Choroid plexus epithelial cell (primary cell): ENCODE data around the gene SSTR4.

Source experiments
- DNase-seq: peaks from one replicate; pipeline ENCODE4 v3.0.0-alpha.2; 2010; ENCODE audit warnings: low read depth
- H3K4me3 ChIP-seq: 2 replicates; pipeline ENCODE4 v1.5.1; 2011; ENCODE audit warnings: low read depth, mild to moderate bottlenecking, control low read depth, low read length, moderate library complexity
- TF ChIP-seq, protein P1 (sequence below): conservative IDR thresholded peaks from 2 replicates; pipeline ENCODE4 v1.5.1; 2011; ENCODE audit warnings: low read depth, mild to moderate bottlenecking, control low read depth, inconsistent platforms, low read length, moderate library complexity

Gene SSTR4

DNA sequence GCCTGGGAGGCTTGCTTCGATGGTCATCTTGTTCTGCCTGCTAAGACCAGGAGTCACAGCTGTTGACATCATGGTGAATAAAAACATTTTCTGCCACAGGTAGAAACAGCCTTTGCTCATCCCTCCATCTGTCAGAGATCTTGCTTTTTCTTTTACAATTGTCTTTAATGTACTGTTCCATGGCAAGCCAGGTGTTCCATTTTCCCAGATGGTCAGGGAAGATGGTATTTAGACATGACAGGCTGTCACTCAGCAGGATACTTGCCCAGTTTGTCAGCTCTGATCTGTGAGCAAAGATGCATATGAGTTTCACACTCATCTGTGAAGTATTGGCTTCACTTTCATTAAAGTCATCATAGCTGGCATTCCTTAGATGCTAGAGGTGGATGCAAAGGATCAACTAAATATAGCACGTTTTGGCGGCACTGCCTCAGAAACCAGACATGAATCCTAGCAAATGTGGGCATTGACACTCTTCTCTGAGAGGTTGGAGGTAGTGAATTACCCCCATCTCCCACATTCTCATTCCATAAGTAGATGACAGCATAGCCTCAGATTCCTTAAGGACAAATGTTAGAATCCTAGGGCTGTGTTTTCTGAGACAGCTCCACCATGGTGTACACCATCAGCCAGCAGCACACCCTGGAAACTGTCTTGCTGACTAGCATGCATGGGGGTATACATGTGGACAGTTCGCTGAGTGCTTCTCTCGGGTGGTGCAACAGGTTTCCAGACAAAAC, 4.2 kb downstream of the SSTR4 start:
- no peak for DNase-seq
- TF ChIP-seq, protein P1, sequence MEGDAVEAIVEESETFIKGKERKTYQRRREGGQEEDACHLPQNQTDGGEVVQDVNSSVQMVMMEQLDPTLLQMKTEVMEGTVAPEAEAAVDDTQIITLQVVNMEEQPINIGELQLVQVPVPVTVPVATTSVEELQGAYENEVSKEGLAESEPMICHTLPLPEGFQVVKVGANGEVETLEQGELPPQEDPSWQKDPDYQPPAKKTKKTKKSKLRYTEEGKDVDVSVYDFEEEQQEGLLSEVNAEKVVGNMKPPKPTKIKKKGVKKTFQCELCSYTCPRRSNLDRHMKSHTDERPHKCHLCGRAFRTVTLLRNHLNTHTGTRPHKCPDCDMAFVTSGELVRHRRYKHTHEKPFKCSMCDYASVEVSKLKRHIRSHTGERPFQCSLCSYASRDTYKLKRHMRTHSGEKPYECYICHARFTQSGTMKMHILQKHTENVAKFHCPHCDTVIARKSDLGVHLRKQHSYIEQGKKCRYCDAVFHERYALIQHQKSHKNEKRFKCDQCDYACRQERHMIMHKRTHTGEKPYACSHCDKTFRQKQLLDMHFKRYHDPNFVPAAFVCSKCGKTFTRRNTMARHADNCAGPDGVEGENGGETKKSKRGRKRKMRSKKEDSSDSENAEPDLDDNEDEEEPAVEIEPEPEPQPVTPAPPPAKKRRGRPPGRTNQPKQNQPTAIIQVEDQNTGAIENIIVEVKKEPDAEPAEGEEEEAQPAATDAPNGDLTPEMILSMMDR, result no peak
- H3K4me3 ChIP-seq, result no peak overlapping the region

DNA sequence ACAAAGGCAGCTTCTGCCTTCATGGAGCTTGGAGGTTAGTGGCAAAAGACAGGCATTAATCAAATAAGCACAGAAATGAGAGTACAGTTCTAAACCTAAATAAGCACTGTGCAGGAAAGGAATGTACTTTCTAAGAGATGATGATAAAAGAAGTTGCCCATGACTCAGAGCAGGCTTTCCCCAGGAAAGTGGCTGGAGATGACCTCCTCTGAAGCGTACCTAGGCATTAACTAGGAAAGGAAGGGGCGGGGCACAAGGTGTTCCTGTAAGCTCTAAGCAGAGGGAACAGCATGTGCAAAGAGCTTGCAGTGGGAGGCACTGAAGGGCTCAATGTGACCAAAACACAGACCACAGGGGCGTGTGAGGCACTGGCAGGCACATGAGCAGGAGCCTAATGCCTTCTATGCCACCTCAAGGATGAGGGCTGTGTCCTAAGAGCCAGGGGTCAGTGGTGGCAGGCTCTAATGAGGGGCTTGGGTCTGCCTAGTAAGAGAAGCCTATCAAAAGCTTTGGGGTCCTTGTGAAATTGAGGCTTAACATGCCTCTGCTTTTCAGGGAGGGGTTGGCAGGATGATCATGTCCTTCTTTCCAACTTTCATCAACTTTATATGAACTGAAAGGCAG, 4.9 kb downstream of the SSTR4 start:
- TF ChIP-seq, protein P1, result no peak
- H3K4me3 ChIP-seq, result no peak overlapping the region
- no peak for DNase-seq

DNA sequence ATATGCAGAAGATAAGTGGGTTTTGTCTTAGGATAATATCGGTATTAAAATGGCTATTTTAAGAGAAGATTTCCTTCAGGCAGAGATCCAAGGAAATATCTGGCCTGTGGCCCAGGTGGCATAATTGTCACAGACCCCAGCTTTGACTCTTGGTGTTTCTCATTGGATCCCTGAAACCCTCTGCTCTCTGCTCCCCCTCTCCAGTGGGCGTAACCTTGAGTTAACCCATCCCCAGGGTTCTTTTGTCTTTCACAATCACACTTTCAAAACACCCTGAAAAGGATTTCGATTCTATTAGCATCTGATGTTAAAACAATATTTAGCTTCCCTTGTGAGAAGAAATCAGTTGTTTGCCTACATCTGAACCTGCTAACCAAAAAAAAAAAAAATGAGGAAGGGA, 7.2 kb downstream of the SSTR4 start:
- no peak for DNase-seq
- TF ChIP-seq, protein P1, result no peak
- no peak overlapping the region for H3K4me3 ChIP-seq

DNA sequence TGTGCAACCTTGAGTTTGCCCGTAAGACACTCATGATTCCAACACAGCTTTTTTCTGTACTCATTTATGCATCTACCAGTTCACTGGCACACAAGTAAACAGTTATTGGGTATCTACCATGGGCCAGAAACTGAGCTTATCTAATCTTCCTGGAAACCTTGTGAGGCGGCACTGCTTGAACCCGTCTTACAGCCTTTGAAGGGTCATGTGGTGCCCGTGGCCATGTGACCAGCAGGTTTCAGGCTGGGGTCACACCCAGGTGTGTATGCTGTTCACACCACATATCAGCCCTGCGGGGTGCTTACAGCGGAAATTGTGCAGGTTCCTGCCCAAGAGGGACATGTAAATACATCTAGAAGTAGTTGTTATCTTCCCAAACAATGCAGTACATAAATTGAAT, 8.3 kb downstream of the SSTR4 start:
- DNase-seq, result no peak
- TF ChIP-seq, protein P1, result no peak
- H3K4me3 ChIP-seq, result no peak overlapping the region

DNA sequence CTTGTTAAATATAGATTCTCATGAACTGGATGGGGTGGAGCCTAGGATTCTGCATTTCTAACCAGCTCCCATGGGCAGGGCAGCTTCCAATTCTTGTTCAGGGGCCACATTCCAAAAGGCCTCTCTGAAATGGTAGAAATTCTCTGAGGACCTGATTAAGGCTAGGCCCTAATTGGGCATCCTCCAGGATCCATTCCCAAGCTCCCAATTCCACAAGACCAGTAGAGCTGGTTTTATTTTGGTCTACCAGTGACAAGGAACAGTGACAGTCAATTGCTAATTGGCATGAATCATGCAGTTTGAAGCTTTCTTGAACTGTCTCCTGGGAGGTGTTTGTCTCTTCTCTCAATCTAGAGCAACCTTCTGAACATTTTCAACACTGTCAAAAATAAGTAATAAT, 11.3 kb downstream of the SSTR4 start:
- TF ChIP-seq, protein P1, result no peak
- no peak for DNase-seq
- H3K4me3 ChIP-seq, result no peak overlapping the region

DNA sequence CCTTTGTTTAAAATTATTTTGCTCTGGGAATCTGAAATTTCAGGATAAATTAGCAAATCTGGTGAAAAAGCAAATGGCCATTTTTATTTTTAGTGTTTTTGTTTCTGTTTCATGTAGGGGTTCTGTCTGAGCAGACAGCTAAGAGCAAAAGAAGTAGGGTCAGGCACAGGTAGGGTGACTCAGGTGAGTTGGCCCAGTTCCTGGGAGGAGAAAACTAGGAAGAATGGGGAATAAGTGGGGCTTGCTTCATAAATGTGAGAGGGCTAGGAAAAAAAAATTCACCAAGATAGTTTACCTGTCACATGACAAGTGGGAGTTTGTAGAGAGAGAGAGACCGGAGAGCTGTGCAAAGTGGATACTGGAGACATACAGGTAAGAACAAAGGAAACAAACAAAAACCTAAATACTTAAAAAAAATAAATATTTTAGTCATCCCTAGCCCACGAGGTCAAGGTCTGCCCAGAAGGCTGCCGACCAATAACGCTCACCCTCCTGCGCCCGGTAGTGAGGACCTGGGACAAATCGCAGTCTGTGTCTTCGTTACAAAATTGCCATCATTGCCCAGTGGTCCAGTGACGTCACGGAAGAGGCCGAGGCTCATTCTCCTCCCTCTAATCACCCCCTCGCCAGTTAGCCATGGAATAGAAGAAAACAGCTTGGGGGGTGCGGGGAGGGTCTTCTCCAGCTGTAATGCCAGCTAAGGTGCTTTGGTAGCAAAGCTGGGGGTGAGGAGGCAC, 12.1 kb downstream of the SSTR4 start:
- TF ChIP-seq, protein P1, result no peak
- H3K4me3 ChIP-seq, result peak overlapping the region; percentile 61
- no peak for DNase-seq
